Spleen (tissue), 11 donors: ENCODE data around the gene FASN. TPM values are rescaled to one million over a fixed set of nuclear protein-coding genes. Genes with fewer than 3 reads are reported as not detected.
A peak's percentile ranks its signal among the peaks of the same experiment; 100 is the strongest.

Experiments used
- DNase-seq: peaks from one replicate; pipeline ENCODE4 v3.0.0-alpha.2; 2020
- H3K27ac ChIP-seq, 8 donors: fragments of 200-600 bp; sonication (generic) in 7 of 8; 1 replicate in 4 of 8; 2 replicates in 4 of 8; pipeline versions ENCODE4 v1.5.0 to v1.8.0; 2016 to 2021; ENCODE audit warnings: inconsistent platforms in 4 of 8, mild to moderate bottlenecking in 4 of 8, moderate library complexity in 1 of 8
- H3K27me3 ChIP-seq, 7 donors: fragments of 200-600 bp; sonication (generic) in 6 of 7; replicated peaks in 1 of 7; 1 replicate in 4 of 7; 2 replicates in 3 of 7; pipeline versions ENCODE4 v1.5.0 to v1.8.0; 2016 to 2021; ENCODE audit warnings: inconsistent platforms in 3 of 7, mild to moderate bottlenecking in 1 of 7
- H3K36me3 ChIP-seq, 6 donors: fragments of 200-600 bp; sonication (generic) in 5 of 6; 1 replicate in 4 of 6; 2 replicates in 2 of 6; pipeline versions ENCODE4 v1.5.0 to v1.8.0; 2016 to 2021; ENCODE audit warnings: inconsistent platforms in 2 of 6
- H3K4me1 ChIP-seq, 6 donors: fragments of 200-600 bp; sonication (generic) in 5 of 6; 1 replicate in 3 of 6; 2 replicates in 3 of 6; pipeline versions ENCODE4 v1.5.0 to v1.8.0; 2016 to 2021; ENCODE audit warnings: inconsistent platforms in 3 of 6
- H3K4me3 ChIP-seq, 8 donors: fragments of 200-600 bp; sonication (generic) in 7 of 8; 1 replicate in 4 of 8; 2 replicates in 4 of 8; pipeline versions ENCODE4 v1.5.0 to v1.8.0; 2016 to 2021; ENCODE audit warnings: inconsistent platforms in 4 of 8, mild to moderate bottlenecking in 4 of 8, moderate library complexity in 2 of 8
- H3K9me3 ChIP-seq, 8 donors: fragments of 200-600 bp; sonication (generic) in 7 of 8; 1 replicate in 4 of 8; 2 replicates in 4 of 8; pipeline versions ENCODE4 v1.5.0 to v1.8.0; 2016 to 2021; ENCODE audit warnings: inconsistent platforms in 4 of 8
- CTCF ChIP-seq, 11 experiments: fragments of 200-600 bp in 7 of 11; fragments of 450-650 bp in 4 of 11; sonication (generic) in 4 of 11; IDR thresholded peaks in 8 of 11; conservative IDR thresholded peaks in 3 of 11; 1 replicate in 7 of 11; 2 replicates in 4 of 11; pipeline versions ENCODE4 v1.4.0 to v1.8.0; 2016 to 2021; ENCODE audit warnings: antibody characterized with exemption in 11 of 11, inconsistent platforms in 4 of 11, mild to moderate bottlenecking in 1 of 11
- POLR2A ChIP-seq, 3 donors: fragments of 450-650 bp; IDR thresholded peaks; one replicate each; pipeline ENCODE4 v1.5.1; 2017; ENCODE audit warnings: antibody characterized with exemption in 3 of 3, mild to moderate bottlenecking in 1 of 3
- POLR2AphosphoS5 ChIP-seq, 3 donors: sonication (generic); formaldehyde crosslinking; IDR thresholded peaks; one replicate each; pipeline ENCODE4 v1.5.1; 2017; ENCODE audit warnings: antibody characterized with exemption in 3 of 3
- WGBS, 5 donors: extraction: QIAGEN DNeasy Blood & Tissue Kit in 3 of 5; methylation state at CpG; one replicate each; pipeline versions ENCODE4 v1.1.5 to v1.1.7; 2013 to 2018; 5-methylcytosine and 5-hydroxymethylcytosine counted together
- intact Hi-C: fragments of 100-400 bp; cut with DNase I; formaldehyde crosslinking; loops from one replicate; pipeline ENCODE4 v1.15.0; 2023; ENCODE audit warnings: low total_unique reads
- polyA plus RNA-seq, 3 donors: library from polyadenylated mRNA; stranded (reverse); fragments of 200-250 nt; gene quantifications; one replicate each; pipeline ENCODE4 v1.2.1, GENCODE V29; 2013
- total RNA-seq, 7 donors: library from RNA; depleted of rRNA in 3 of 7; stranded (reverse); fragments of >200 nt in 3 of 7; fragmentation: NEBNext Ultra II Directional in 4 of 7; extraction: Animal tissue kit (Norgen Biotek cat#: 25700) in 4 of 7; gene quantifications; one replicate each; pipeline versions ENCODE4 v1.1.0 to v1.2.1, GENCODE V29; 2016 to 2021
- donor health status: healthy with polysubstance abuse.
- donor health status: DM: no; HTN: no; CAD: no; lungs with moderate emphysema.
- donor health status: DM: no; HTN: no; CAD: no.
- donor health status: Bipolar disorder and iron deficiency.
- donor health status: healthy.
- donor health status: DM: no; HTN: no; CAD: no.
- donor health status: DM: yes; HTN: yes; CAD: no.

The FASN gene
- total and polyA plus RNA-seq, 10 donors = 9.3 to 45.2 (median 21.3) TPM

GRCh38 chr17:82096709-82097183 is 1.3 kb downstream of the FASN start:
- 51 to 81% (median 78%) methylated on average over 5 to 8 of the region's 8 CpGs for WGBS, 5 donors
- H3K27ac ChIP-seq = peak overlapping the region in 3 of 8 donors; percentile 96 to 99 (median 97)
- intact Hi-C loops = no loop called here
- no peaks in the 10 kb centered on the region for H3K9me3 ChIP-seq
- peaks cover 20 to 55% (median 41%) of the 10 kb centered on the region in 6 donors for H3K4me1 ChIP-seq
- no peak for DNase-seq
- H3K4me3 ChIP-seq = peak overlapping the region; percentile 58 to 97 (median 78)
- no peak for TF ChIP-seq POLR2A (IDR thresholded peaks at IDR 0.05)
- TF ChIP-seq POLR2AphosphoS5 (IDR thresholded peaks at IDR 0.05) = no peak
- no peak for TF ChIP-seq CTCF (IDR thresholded peaks at IDR 0.05 in 8 of 11, conservative IDR thresholded peaks at IDR 0.05 in 3 of 11)
- no peaks in the 10 kb centered on the region for H3K27me3 ChIP-seq
- peaks cover 0 to 45% (median 33%) of the 10 kb centered on the region in 6 donors for H3K36me3 ChIP-seq

GRCh38 chr17:82095777-82096708 is 2.0 kb downstream of the FASN start:
- intact Hi-C loops = no loop called here
- Histone ChIP-seq H3K9me3 (no peaks in the 10 kb centered on the region), H3K27ac (no peak overlapping the region), H3K27me3 (no peaks in the 10 kb centered on the region), H3K36me3 (peaks cover 0 to 52% (median 40%) of the 10 kb centered on the region in 6 donors), H3K4me1 (peaks cover 20 to 48% (median 37%) of the 10 kb centered on the region in 6 donors), H3K4me3 (peak overlapping the region in 1 of 8 donors; percentile 94)
- TF ChIP-seq CTCF (IDR thresholded peaks at IDR 0.05 in 8 of 11, conservative IDR thresholded peaks at IDR 0.05 in 3 of 11) (no peak), POLR2A (IDR thresholded peaks at IDR 0.05) (no peak), POLR2AphosphoS5 (IDR thresholded peaks at IDR 0.05) (no peak)
- no peak for DNase-seq
- WGBS, 5 donors = 95 to 97% (median 96%) methylated on average over 19 to 35 of the region's 35 CpGs

GRCh38 chr17:82094931-82095776 is 2.9 kb downstream of the FASN start:
- Histone ChIP-seq H3K36me3 (peaks cover 0 to 61% (median 48%) of the 10 kb centered on the region in 6 donors), H3K27ac (no peak overlapping the region), H3K4me1 (peaks cover 20 to 40% (median 33%) of the 10 kb centered on the region in 6 donors), H3K4me3 (no peak overlapping the region), H3K9me3 (no peaks in the 10 kb centered on the region), H3K27me3 (no peaks in the 10 kb centered on the region)
- no peak for DNase-seq
- TF ChIP-seq CTCF (IDR thresholded peaks at IDR 0.05 in 8 of 11, conservative IDR thresholded peaks at IDR 0.05 in 3 of 11) (no peak), POLR2AphosphoS5 (IDR thresholded peaks at IDR 0.05) (no peak), POLR2A (IDR thresholded peaks at IDR 0.05) (no peak)
- intact Hi-C loops = no loop called here
- WGBS, 5 donors = 90 to 94% (median 93%) methylated on average over 22 to 37 of the region's 37 CpGs
